Embryonic facial prominence (tissue), 1 donor: ENCODE results near the gene OVOL2.

Source experiments
- DNase-seq: peaks from one replicate; pipeline ENCODE4 v3.0.0-alpha.2; 2016; ENCODE audit errors: extremely low spot score

The OVOL2 gene

GRCh38 chr20:17985388-17986018, 72.2 kb downstream of the OVOL2 start:
- DNase-seq: no peak

- no peak for DNase-seq
These were observed 81.4 kb downstream of the OVOL2 start for GRCh38 chr20:17976305-17976704.
